ENCODE data around the gene FGB. TPM values are rescaled to one million over a fixed set of nuclear protein-coding genes. Genes with fewer than 3 reads are reported as not detected.

The FGB gene
- total RNA-seq, 4 donors from 2014 or later = 17.9 to 40.2 TPM; not detected in 2

GRCh38 chr4:154597798-154598774 lies 35.3 kb downstream of the FGB start:
- ATAC-seq = no peak

GRCh38 chr4:154602404-154603020 lies 39.7 kb downstream of the FGB start:
- Histone ChIP-seq H3K4me1 (no peaks in the 10 kb centered on the region), H3K36me3 (no peaks in the 10 kb centered on the region), H3K9me3 (no peaks in the 10 kb centered on the region), H3K27ac (no peak overlapping the region), H3K4me3 (no peak overlapping the region), H3K27me3 (no peaks in the 10 kb centered on the region)
- no peak for DNase-seq
- ATAC-seq = no peak
- TF ChIP-seq POLR2A (IDR thresholded peaks at IDR 0.05) (no peak), CTCF (IDR thresholded peaks at IDR 0.05 in 4 of 5, conservative IDR thresholded peaks at IDR 0.05 in 1 of 5) (no peak)
- in situ Hi-C loops (cut with MboI; ENCODE audit: low sequenced_read_pairs in 4 of 4) (no loop called here), intact Hi-C loops (cut with DNase I; ENCODE audit: low total_unique reads) (no loop called here)

More at GRCh38 chr4:154597798-154598774, 35.3 kb downstream of the FGB start:
- Histone ChIP-seq H3K27me3 (no peaks in the 10 kb centered on the region), H3K9me3 (no peaks in the 10 kb centered on the region), H3K4me1 (no peaks in the 10 kb centered on the region), H3K36me3 (no peaks in the 10 kb centered on the region), H3K27ac (no peak overlapping the region), H3K4me3 (no peak overlapping the region)
- DNase-seq = no peak
- no peak for TF ChIP-seq CTCF (IDR thresholded peaks at IDR 0.05 in 4 of 5, conservative IDR thresholded peaks at IDR 0.05 in 1 of 5)
- TF ChIP-seq POLR2A (IDR thresholded peaks at IDR 0.05) = no peak
- intact Hi-C loops (cut with DNase I; ENCODE audit: low total_unique reads) (no loop called here), in situ Hi-C loops (cut with MboI; ENCODE audit: low sequenced_read_pairs in 4 of 4) (no loop called here)

GRCh38 chr4:154603033-154603943 lies 40.5 kb downstream of the FGB start:
- in situ Hi-C loops (cut with MboI; ENCODE audit: low sequenced_read_pairs in 4 of 4) = no loop called here
- Histone ChIP-seq H3K4me1 (no peaks in the 10 kb centered on the region), H3K9me3 (no peaks in the 10 kb centered on the region), H3K4me3 (no peak overlapping the region), H3K27me3 (no peaks in the 10 kb centered on the region), H3K27ac (no peak overlapping the region), H3K36me3 (no peaks in the 10 kb centered on the region)
- ATAC-seq (no peak), DNase-seq (no peak)
- no peak for TF ChIP-seq POLR2A (IDR thresholded peaks at IDR 0.05)
- intact Hi-C loops (cut with DNase I; ENCODE audit: low total_unique reads) = no loop called here

- H3K36me3 ChIP-seq = no peaks in the 10 kb centered on the region
- intact Hi-C loops (cut with DNase I; ENCODE audit: low total_unique reads) (no loop called here), in situ Hi-C loops (cut with MboI; ENCODE audit: low sequenced_read_pairs in 4 of 4) (no loop called here)
- H3K27ac ChIP-seq = no peak overlapping the region
- H3K4me1 ChIP-seq = no peaks in the 10 kb centered on the region
- no peaks in the 10 kb centered on the region for H3K27me3 ChIP-seq
- H3K9me3 ChIP-seq = no peaks in the 10 kb centered on the region
- no peak overlapping the region for H3K4me3 ChIP-seq
- DNase-seq = no peak
- TF ChIP-seq CTCF (IDR thresholded peaks at IDR 0.05 in 4 of 5, conservative IDR thresholded peaks at IDR 0.05 in 1 of 5) (no peak), POLR2A (IDR thresholded peaks at IDR 0.05) (no peak)
- no peak for ATAC-seq
Observed at GRCh38 chr4:154604696-154605200, 41.9 kb downstream of the FGB start.

All from gastrocnemius medialis (tissue), 4 donors.